HepG2 (cell line): Measurements from ENCODE around the gene HIGD1A. TPM values are rescaled to one million over a fixed set of nuclear protein-coding genes. Genes with fewer than 3 reads are reported as not detected.

ENCODE experiments used
- ARHGAP35 ChIP-seq: sonication (generic); formaldehyde crosslinking; IDR thresholded peaks from 2 replicates; pipeline ENCODE4 v1.9.0; 2022; ENCODE audit warnings: mild to moderate bottlenecking, inconsistent platforms, moderate library complexity, missing genetic modification reagents, borderline replicate concordance
- ATRX ChIP-seq: sonication (generic); formaldehyde crosslinking; IDR thresholded peaks from 2 replicates; pipeline ENCODE4 v1.4.0; 2020; ENCODE audit warnings: missing genetic modification reagents, borderline replicate concordance
- CREB1 ChIP-seq, 2 experiments: fragments of 450-650 bp in 1 of 2; IDR thresholded peaks; 2 replicates each; pipeline ENCODE4 v1.6.1; 2016 to 2017; ENCODE audit warnings: control low read depth in 1 of 2, mild to moderate bottlenecking in 1 of 2, missing compliant biosample characterization in 1 of 2, missing genetic modification characterization in 1 of 2
- IKZF1 ChIP-seq: fragments of 450-650 bp; IDR thresholded peaks from 2 replicates; pipeline ENCODE4 v1.7.1; 2016
- IKZF5 ChIP-seq: IDR thresholded peaks from 2 replicates; pipeline ENCODE4 v1.6.1; 2018; ENCODE audit warnings: missing genetic modification reagents, mild to moderate bottlenecking, missing compliant biosample characterization
- IRF2 ChIP-seq: IDR thresholded peaks from 2 replicates; pipeline ENCODE4 v1.6.1; 2018; ENCODE audit warnings: missing genetic modification reagents, missing compliant biosample characterization
- MAX ChIP-seq: IDR thresholded peaks from 2 replicates; pipeline ENCODE4 v1.6.1; 2012; ENCODE audit warnings: inconsistent platforms
- MXI1 ChIP-seq: IDR thresholded peaks from 3 replicates; pipeline ENCODE4 v1.6.1; 2012; ENCODE audit warnings: low read depth, low read length, inconsistent platforms, borderline replicate concordance
- PCBP2 ChIP-seq: fragments of 200-400 bp; formaldehyde crosslinking; optimal IDR thresholded peaks from 2 replicates; pipeline ENCODE3; 2018; ENCODE audit warnings: low read length, low read depth; ENCODE audit not compliant: poor library complexity, severe bottlenecking
- REPIN1 ChIP-seq: sonication (generic); formaldehyde crosslinking; IDR thresholded peaks from 2 replicates; pipeline ENCODE4 v1.8.0; 2022; ENCODE audit warnings: missing genetic modification reagents, low read depth, mild to moderate bottlenecking, borderline replicate concordance
- REST ChIP-seq, 2 experiments: IDR thresholded peaks; 2 replicates each; pipeline ENCODE4 v1.6.1; 2011 to 2012; ENCODE audit warnings: low read length in 2 of 2, borderline replicate concordance in 1 of 2, low read depth in 1 of 2, mild to moderate bottlenecking in 1 of 2, moderate library complexity in 1 of 2
- RFX1 ChIP-seq: fragments of 450-650 bp; IDR thresholded peaks from 2 replicates; pipeline ENCODE4 v1.6.1; 2017
- TRIM24 ChIP-seq: sonication (generic); formaldehyde crosslinking; IDR thresholded peaks from 2 replicates; pipeline ENCODE4 v1.8.0; 2022; ENCODE audit warnings: mild to moderate bottlenecking, missing genetic modification reagents
- ZBED4 ChIP-seq: sonication (generic); formaldehyde crosslinking; IDR thresholded peaks from 2 replicates; pipeline ENCODE4 v1.4.0; 2020; ENCODE audit warnings: missing genetic modification reagents, borderline replicate concordance
- ZBTB7B ChIP-seq: sonication (generic); formaldehyde crosslinking; IDR thresholded peaks from 2 replicates; pipeline ENCODE4 v1.4.0; 2020; ENCODE audit warnings: missing genetic modification reagents
- ZNF501 ChIP-seq: sonication (generic); formaldehyde crosslinking; IDR thresholded peaks from 2 replicates; pipeline ENCODE4 v1.5.1; 2020; ENCODE audit warnings: mild to moderate bottlenecking, moderate library complexity, missing genetic modification reagents
- ZNF678 ChIP-seq: sonication (generic); formaldehyde crosslinking; IDR thresholded peaks from 2 replicates; pipeline ENCODE4 v1.4.0; 2020; ENCODE audit warnings: mild to moderate bottlenecking, missing genetic modification reagents
- ZNF792 ChIP-seq: IDR thresholded peaks from 2 replicates; pipeline ENCODE4 v1.6.1; 2016
- ZUFSP ChIP-seq: sonication (generic); formaldehyde crosslinking; IDR thresholded peaks from 2 replicates; pipeline ENCODE4 v1.9.0; 2021; ENCODE audit warnings: missing genetic modification reagents, mild to moderate bottlenecking, borderline replicate concordance
- polyA plus RNA-seq, 8 experiments: library from polyadenylated mRNA; depleted of rRNA in 3 of 8; stranded (reverse) in 7 of 8; unstranded in 1 of 8; fragments of >200 nt; fragmentation: Illumina TruSeq in 4 of 8; extraction: Trizol in 4 of 8; gene quantifications; 2 replicates each; pipeline versions ENCODE4 v1.2.1 to v1.2.3, GENCODE V29; 2011 to 2016; ENCODE audit warnings: low read depth in 4 of 8, missing spikeins in 1 of 8, mixed read lengths in 1 of 8; ENCODE audit not compliant: insufficient read depth in 1 of 8
- total RNA-seq, 5 experiments: library from RNA; depleted of rRNA; stranded (reverse); fragments of >200 nt; fragmentation: Illumina TruSeq; extraction: Trizol; gene quantifications; 2 replicates each; pipeline ENCODE4 v1.2.3, GENCODE V29; 2016; ENCODE audit warnings: low read depth in 1 of 5

The HIGD1A gene
- total and polyA plus RNA-seq, 2 of the 13 experiments (the other 11 are each of a cell fraction or from before 2014, with no cell fraction given), result 222 to 253 TPM

GRCh38 chr3:42805141-42805821 is 991 bp upstream of the HIGD1A start (continued):
- TF ChIP-seq ZBED4 (CRISPR knock-in tag) (no peak), REPIN1 (no peak), TRIM24 (CRISPR knock-in tag) (no peak), ZNF792 (CRISPR knock-in tag) (0 out of 2 replicates have a peak, but pooled peaks have one; percentile 21), MXI1 (peak; percentile 44; the same call in 1 of the 3 replicates), ZBTB7B (peak; percentile 46; the same call in 1 of the 2 replicates), PCBP2 (no peak), ZNF678 (CRISPR knock-in tag) (no peak), ZUFSP (no peak), IRF2 (CRISPR knock-in tag) (0 out of 2 replicates have a peak, but pooled peaks have one; percentile 40), IKZF1 (no peak), RFX1 (peak; percentile 51; the same call in 1 of the 2 replicates), MAX (peak; percentile 65), CREB1 (IDR thresholded peaks at IDR 0.05) (no peak), CREB1 (CRISPR knock-in tag; IDR thresholded peaks at IDR 0.05) (peak; percentile 48), IKZF5 (CRISPR knock-in tag) (peak; percentile 64), ATRX (no peak), ARHGAP35 (peak; percentile 68; the same call in 1 of the 2 replicates), REST (IDR thresholded peaks at IDR 0.05; ENCODE audit: borderline replicate concordance in 1 of 2, low read depth in 1 of 2, low read length in 2 of 2) (peak in 1 of 2 experiments; percentile 62; a peak in 1 of 4 replicates), ZNF501 (CRISPR knock-in tag) (peak; percentile 24; the same call in 1 of the 2 replicates)
